Liver (tissue), 9 donors: ENCODE results near the gene KDELR1. TPM values are rescaled to one million over a fixed set of nuclear protein-coding genes. Genes with fewer than 3 reads are reported as not detected.

ENCODE experiments used
- DNase-seq: peaks from one replicate; pipeline ENCODE4 v3.0.0-alpha.2; 2017; ENCODE audit warnings: low spot score
- H3K27ac ChIP-seq, 2 donors: one replicate each; pipeline ENCODE4 v1.7.0; 2013; ENCODE audit warnings: inconsistent platforms in 2 of 2, low read length in 2 of 2, control low read depth in 1 of 2, low read depth in 1 of 2, mild to moderate bottlenecking in 1 of 2
- H3K27me3 ChIP-seq, 4 donors: one replicate each; pipeline versions ENCODE4 v1.6.1 to v1.7.0; 2013; ENCODE audit warnings: low read length in 3 of 4, inconsistent platforms in 1 of 4, mild to moderate bottlenecking in 1 of 4, moderate library complexity in 1 of 4; ENCODE audit not compliant: control insufficient read depth in 4 of 4, insufficient read depth in 4 of 4
- H3K36me3 ChIP-seq, 4 donors: one replicate each; pipeline versions ENCODE4 v1.6.1 to v1.7.0; 2013; ENCODE audit warnings: low read length in 3 of 4, mild to moderate bottlenecking in 3 of 4, low read depth in 1 of 4, moderate library complexity in 1 of 4; ENCODE audit not compliant: control insufficient read depth in 4 of 4, insufficient read depth in 3 of 4
- H3K4me1 ChIP-seq, 4 donors: one replicate each; pipeline versions ENCODE4 v1.6.1 to v1.7.0; 2013; ENCODE audit warnings: low read length in 3 of 4, mild to moderate bottlenecking in 3 of 4, moderate library complexity in 1 of 4; ENCODE audit not compliant: control insufficient read depth in 4 of 4, insufficient read depth in 4 of 4
- H3K4me3 ChIP-seq, 3 donors: one replicate each; pipeline versions ENCODE4 v1.6.1 to v1.7.0; 2013; ENCODE audit warnings: low read length in 3 of 3, control low read depth in 1 of 3, low read depth in 1 of 3, mild to moderate bottlenecking in 1 of 3
- H3K9ac ChIP-seq, 2 donors: one replicate each; pipeline ENCODE4 v1.7.0; 2013; ENCODE audit warnings: low read length in 2 of 2, mild to moderate bottlenecking in 2 of 2, moderate library complexity in 2 of 2, control low read depth in 1 of 2, low read depth in 1 of 2
- H3K9me3 ChIP-seq, 4 donors: one replicate each; pipeline versions ENCODE4 v1.6.1 to v1.7.0; 2013; ENCODE audit warnings: low read length in 3 of 4; ENCODE audit not compliant: control insufficient read depth in 4 of 4
- FOXA2 ChIP-seq: IDR thresholded peaks from 2 replicates; pipeline ENCODE4 v1.6.1; 2016; ENCODE audit warnings: antibody characterized with exemption
- GABPA ChIP-seq, 2 donors: IDR thresholded peaks in 1 of 2; conservative IDR thresholded peaks in 1 of 2; 2 replicates each; pipeline ENCODE4 v1.6.1; 2016; ENCODE audit warnings: antibody characterized with exemption in 2 of 2, mild to moderate bottlenecking in 1 of 2, moderate library complexity in 1 of 2
- HNF4A ChIP-seq, 2 donors: conservative IDR thresholded peaks; 2 replicates each; pipeline ENCODE4 v1.6.1; 2016; ENCODE audit warnings: antibody characterized with exemption in 2 of 2, mild to moderate bottlenecking in 2 of 2
- HNF4G ChIP-seq: IDR thresholded peaks from 2 replicates; pipeline ENCODE4 v1.6.1; 2016; ENCODE audit warnings: antibody characterized with exemption
- JUND ChIP-seq, 2 donors: IDR thresholded peaks; 2 replicates each; pipeline ENCODE4 v1.6.1; 2016; ENCODE audit warnings: antibody characterized with exemption in 2 of 2
- NR2F2 ChIP-seq: IDR thresholded peaks from 2 replicates; pipeline ENCODE4 v1.6.1; 2016; ENCODE audit warnings: antibody characterized with exemption
- REST ChIP-seq: IDR thresholded peaks from 2 replicates; pipeline ENCODE4 v1.6.1; 2016; ENCODE audit warnings: antibody characterized with exemption, mild to moderate bottlenecking
- SP1 ChIP-seq: IDR thresholded peaks from 2 replicates; pipeline ENCODE4 v1.6.1; 2018; ENCODE audit warnings: antibody characterized with exemption, mild to moderate bottlenecking
- TAF1 ChIP-seq: conservative IDR thresholded peaks from 2 replicates; pipeline ENCODE4 v1.6.1; 2016; ENCODE audit warnings: antibody characterized with exemption, mild to moderate bottlenecking
- ZBTB33 ChIP-seq: IDR thresholded peaks from 2 replicates; pipeline ENCODE4 v1.6.1; 2016; ENCODE audit warnings: antibody characterized with exemption
- WGBS: extraction: QIAGEN DNeasy Blood & Tissue Kit; methylation state at CpG from one replicate; pipeline ENCODE4 v1.1.7; 2013; 5-methylcytosine and 5-hydroxymethylcytosine counted together
- polyA plus RNA-seq, 2 donors: library from polyadenylated mRNA; stranded (reverse) in 1 of 2; unstranded in 1 of 2; fragments of 200-250 nt in 1 of 2; fragments of >200 nt in 1 of 2; fragmentation: Nextera tagmentation in 1 of 2; extraction: Ambion mirVana in 1 of 2; gene quantifications; one replicate each; pipeline versions ENCODE4 v1.2.1 to v1.2.3, GENCODE V29; 2013 to 2015
- total RNA-seq, 2 donors: library from RNA; depleted of rRNA; stranded (reverse); fragments of >200 nt; gene quantifications; one replicate each; pipeline ENCODE4 v1.2.3, GENCODE V29; 2014
- donor health status: healthy.
- donor health status: healthy.
- donor health status: healthy.
- donor health status: healthy.
- donor health status: healthy.

The KDELR1 gene
- total and polyA plus RNA-seq, 4 donors = 32.3 to 94.9 (median 47.0) TPM

- no peak overlapping the region for H3K27ac ChIP-seq
- peaks cover 0 to under 1% (median 0%) of the 10 kb centered on the region in 4 donors for H3K9me3 ChIP-seq
- TF ChIP-seq ZBTB33 = no peak
- TF ChIP-seq NR2F2 = no peak
- TF ChIP-seq TAF1 = no peak
- no peak for TF ChIP-seq SP1
- TF ChIP-seq GABPA (IDR thresholded peaks at IDR 0.05 in 1 of 2, conservative IDR thresholded peaks at IDR 0.05 in 1 of 2) = no peak
- no peak for TF ChIP-seq HNF4G
- no peak for TF ChIP-seq HNF4A (conservative IDR thresholded peaks at IDR 0.05)
- TF ChIP-seq REST = no peak
- H3K27me3 ChIP-seq = no peaks in the 10 kb centered on the region
- peaks cover 3 to 7% (median 5%) of the 10 kb centered on the region in 4 donors for H3K4me1 ChIP-seq
- H3K36me3 ChIP-seq = no peaks in the 10 kb centered on the region
- H3K4me3 ChIP-seq = peak overlapping the region in 1 of 3 donors; percentile 30
- WGBS = 48% methylated on average over 24 of the region's 24 CpGs
- H3K9ac ChIP-seq = no peak overlapping the region
- DNase-seq = no peak
Measured at GRCh38 chr19:48413879-48414587, 22.7 kb upstream of the KDELR1 start.

GRCh38 chr19:48405850-48406249 lies 14.5 kb upstream of the KDELR1 start:
- Histone ChIP-seq H3K36me3 (no peaks in the 10 kb centered on the region), H3K4me3 (no peak overlapping the region), H3K9ac (no peak overlapping the region), H3K4me1 (peaks cover 0 to 3% (median 0%) of the 10 kb centered on the region in 4 donors), H3K9me3 (peaks cover 0 to 3% (median under 1%) of the 10 kb centered on the region in 4 donors), H3K27ac (no peak overlapping the region), H3K27me3 (no peaks in the 10 kb centered on the region)
- 73% methylated on average over 13 of the region's 13 CpGs for WGBS
- no peak for DNase-seq
- TF ChIP-seq GABPA (IDR thresholded peaks at IDR 0.05 in 1 of 2, conservative IDR thresholded peaks at IDR 0.05 in 1 of 2) = no peak
- TF ChIP-seq NR2F2 = no peak
- TF ChIP-seq JUND (IDR thresholded peaks at IDR 0.05) = no peak

GRCh38 chr19:48405010-48405659 lies 13.8 kb upstream of the KDELR1 start:
- Histone ChIP-seq H3K27me3 (no peaks in the 10 kb centered on the region), H3K4me3 (no peak overlapping the region), H3K27ac (no peak overlapping the region), H3K4me1 (peaks cover 0 to 3% (median 0%) of the 10 kb centered on the region in 4 donors), H3K36me3 (no peaks in the 10 kb centered on the region), H3K9me3 (peaks cover 0 to 3% (median under 1%) of the 10 kb centered on the region in 4 donors), H3K9ac (no peak overlapping the region)
- TF ChIP-seq ZBTB33 (no peak), FOXA2 (no peak)
- WGBS = 91% methylated on average over 27 of the region's 27 CpGs
- DNase-seq = no peak
